ENCODE measurements around the gene BTN3A1. TPM values are rescaled to one million over a fixed set of nuclear protein-coding genes. Genes with fewer than 3 reads are reported as not detected.
A peak's percentile ranks its signal among the peaks of the same experiment; 100 is the strongest.

Gene BTN3A1
- total and polyA plus RNA-seq, 2 of the 13 experiments (the other 11 are each of a cell fraction or from before 2014, with no cell fraction given) = 13.3 to 14.0 TPM

DNA sequence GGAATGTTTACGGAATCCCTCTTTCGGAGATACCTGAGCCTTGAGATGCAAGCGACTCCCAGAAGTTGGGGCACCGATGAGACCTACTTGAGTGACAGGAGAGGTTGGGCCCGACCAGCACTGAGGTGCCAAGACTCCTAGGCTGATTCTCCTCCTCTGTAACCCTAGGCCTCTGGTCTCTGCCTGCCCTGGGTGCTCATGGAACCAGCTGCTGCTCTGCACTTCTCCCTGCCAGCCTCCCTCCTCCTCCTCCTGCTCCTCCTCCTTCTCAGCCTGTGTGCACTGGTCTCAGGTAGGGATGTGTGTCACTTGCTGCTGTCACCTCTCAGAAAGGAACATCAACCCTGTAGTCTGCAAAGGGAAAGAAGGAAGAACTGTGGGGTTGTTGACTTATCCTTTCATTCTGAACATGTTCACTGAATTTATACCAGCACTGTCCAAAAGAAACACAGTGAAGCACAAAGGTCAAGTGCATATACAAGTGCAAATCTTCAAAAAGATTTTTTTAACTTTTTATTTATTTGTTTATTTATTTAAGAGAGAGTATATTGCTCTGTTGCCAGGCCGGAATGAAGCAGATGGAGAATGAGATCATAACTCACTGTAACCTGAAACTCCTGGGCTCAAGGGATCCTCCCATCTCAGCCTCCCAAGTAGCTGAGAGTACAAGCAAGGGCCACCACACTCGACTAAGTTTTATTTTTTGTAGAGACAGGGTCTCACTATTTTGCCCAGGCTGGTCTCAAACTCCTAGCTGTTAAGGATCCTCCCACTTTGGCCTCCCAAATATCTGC lies 18.3 kb upstream of the BTN3A1 start (continued):
- TF ChIP-seq SMARCE1 (IDR thresholded peaks at IDR 0.05; ENCODE audit: borderline replicate concordance) (no peak), YY1 (IDR thresholded peaks at IDR 0.05; ENCODE audit: insufficient read depth, insufficient replicate concordance, low read depth, low read length) (no peak), SALL2 (CRISPR knock-in tag; IDR thresholded peaks at IDR 0.05) (no peak), ZNF780A (CRISPR knock-in tag; IDR thresholded peaks at IDR 0.05) (no peak), ZNF263 (CRISPR knock-in tag; IDR thresholded peaks at IDR 0.05) (peak; percentile 89), GATAD2A (CRISPR knock-in tag; IDR thresholded peaks at IDR 0.05) (peak; percentile 6; the same call in 1 of the 2 replicates), ZSCAN25 (CRISPR knock-in tag; IDR thresholded peaks at IDR 0.05) (no peak), POGZ (CRISPR knock-in tag; IDR thresholded peaks at IDR 0.05) (0 out of 2 replicates have a peak, but pooled peaks have one; percentile 25), HNRNPUL1 (IDR thresholded peaks at IDR 0.05; ENCODE audit: low read depth, low read length) (no peak), ZNF616 (CRISPR knock-in tag; IDR thresholded peaks at IDR 0.05; ENCODE audit: low read depth) (no peak), NFRKB (IDR thresholded peaks at IDR 0.05) (no peak)
- TF ChIP-seq, protein P1, sequence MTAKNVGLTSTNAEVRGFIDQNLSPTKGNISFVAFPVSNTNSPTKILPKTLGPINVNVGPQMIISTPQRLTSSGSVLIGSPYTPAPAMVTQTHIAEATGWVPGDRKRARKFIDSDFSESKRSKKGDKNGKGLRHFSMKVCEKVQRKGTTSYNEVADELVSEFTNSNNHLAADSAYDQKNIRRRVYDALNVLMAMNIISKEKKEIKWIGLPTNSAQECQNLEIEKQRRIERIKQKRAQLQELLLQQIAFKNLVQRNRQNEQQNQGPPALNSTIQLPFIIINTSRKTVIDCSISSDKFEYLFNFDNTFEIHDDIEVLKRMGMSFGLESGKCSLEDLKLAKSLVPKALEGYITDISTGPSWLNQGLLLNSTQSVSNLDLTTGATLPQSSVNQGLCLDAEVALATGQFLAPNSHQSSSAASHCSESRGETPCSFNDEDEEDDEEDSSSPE (CRISPR knock-in tag; IDR thresholded peaks at IDR 0.05) = no peak
- TF ChIP-seq, protein P2, sequence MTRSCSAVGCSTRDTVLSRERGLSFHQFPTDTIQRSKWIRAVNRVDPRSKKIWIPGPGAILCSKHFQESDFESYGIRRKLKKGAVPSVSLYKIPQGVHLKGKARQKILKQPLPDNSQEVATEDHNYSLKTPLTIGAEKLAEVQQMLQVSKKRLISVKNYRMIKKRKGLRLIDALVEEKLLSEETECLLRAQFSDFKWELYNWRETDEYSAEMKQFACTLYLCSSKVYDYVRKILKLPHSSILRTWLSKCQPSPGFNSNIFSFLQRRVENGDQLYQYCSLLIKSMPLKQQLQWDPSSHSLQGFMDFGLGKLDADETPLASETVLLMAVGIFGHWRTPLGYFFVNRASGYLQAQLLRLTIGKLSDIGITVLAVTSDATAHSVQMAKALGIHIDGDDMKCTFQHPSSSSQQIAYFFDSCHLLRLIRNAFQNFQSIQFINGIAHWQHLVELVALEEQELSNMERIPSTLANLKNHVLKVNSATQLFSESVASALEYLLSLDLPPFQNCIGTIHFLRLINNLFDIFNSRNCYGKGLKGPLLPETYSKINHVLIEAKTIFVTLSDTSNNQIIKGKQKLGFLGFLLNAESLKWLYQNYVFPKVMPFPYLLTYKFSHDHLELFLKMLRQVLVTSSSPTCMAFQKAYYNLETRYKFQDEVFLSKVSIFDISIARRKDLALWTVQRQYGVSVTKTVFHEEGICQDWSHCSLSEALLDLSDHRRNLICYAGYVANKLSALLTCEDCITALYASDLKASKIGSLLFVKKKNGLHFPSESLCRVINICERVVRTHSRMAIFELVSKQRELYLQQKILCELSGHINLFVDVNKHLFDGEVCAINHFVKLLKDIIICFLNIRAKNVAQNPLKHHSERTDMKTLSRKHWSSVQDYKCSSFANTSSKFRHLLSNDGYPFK (CRISPR knock-in tag; IDR thresholded peaks at IDR 0.05; ENCODE audit: borderline replicate concordance) = no peak
- TF ChIP-seq, protein P3, sequence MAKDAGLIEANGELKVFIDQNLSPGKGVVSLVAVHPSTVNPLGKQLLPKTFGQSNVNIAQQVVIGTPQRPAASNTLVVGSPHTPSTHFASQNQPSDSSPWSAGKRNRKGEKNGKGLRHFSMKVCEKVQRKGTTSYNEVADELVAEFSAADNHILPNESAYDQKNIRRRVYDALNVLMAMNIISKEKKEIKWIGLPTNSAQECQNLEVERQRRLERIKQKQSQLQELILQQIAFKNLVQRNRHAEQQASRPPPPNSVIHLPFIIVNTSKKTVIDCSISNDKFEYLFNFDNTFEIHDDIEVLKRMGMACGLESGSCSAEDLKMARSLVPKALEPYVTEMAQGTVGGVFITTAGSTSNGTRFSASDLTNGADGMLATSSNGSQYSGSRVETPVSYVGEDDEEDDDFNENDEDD (CRISPR knock-in tag; IDR thresholded peaks at IDR 0.05; ENCODE audit: borderline replicate concordance) = no peak
- TF ChIP-seq, protein P4, sequence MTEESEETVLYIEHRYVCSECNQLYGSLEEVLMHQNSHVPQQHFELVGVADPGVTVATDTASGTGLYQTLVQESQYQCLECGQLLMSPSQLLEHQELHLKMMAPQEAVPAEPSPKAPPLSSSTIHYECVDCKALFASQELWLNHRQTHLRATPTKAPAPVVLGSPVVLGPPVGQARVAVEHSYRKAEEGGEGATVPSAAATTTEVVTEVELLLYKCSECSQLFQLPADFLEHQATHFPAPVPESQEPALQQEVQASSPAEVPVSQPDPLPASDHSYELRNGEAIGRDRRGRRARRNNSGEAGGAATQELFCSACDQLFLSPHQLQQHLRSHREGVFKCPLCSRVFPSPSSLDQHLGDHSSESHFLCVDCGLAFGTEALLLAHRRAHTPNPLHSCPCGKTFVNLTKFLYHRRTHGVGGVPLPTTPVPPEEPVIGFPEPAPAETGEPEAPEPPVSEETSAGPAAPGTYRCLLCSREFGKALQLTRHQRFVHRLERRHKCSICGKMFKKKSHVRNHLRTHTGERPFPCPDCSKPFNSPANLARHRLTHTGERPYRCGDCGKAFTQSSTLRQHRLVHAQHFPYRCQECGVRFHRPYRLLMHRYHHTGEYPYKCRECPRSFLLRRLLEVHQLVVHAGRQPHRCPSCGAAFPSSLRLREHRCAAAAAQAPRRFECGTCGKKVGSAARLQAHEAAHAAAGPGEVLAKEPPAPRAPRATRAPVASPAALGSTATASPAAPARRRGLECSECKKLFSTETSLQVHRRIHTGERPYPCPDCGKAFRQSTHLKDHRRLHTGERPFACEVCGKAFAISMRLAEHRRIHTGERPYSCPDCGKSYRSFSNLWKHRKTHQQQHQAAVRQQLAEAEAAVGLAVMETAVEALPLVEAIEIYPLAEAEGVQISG (CRISPR knock-in tag; IDR thresholded peaks at IDR 0.05) = no peak
- TF ChIP-seq, protein P5, sequence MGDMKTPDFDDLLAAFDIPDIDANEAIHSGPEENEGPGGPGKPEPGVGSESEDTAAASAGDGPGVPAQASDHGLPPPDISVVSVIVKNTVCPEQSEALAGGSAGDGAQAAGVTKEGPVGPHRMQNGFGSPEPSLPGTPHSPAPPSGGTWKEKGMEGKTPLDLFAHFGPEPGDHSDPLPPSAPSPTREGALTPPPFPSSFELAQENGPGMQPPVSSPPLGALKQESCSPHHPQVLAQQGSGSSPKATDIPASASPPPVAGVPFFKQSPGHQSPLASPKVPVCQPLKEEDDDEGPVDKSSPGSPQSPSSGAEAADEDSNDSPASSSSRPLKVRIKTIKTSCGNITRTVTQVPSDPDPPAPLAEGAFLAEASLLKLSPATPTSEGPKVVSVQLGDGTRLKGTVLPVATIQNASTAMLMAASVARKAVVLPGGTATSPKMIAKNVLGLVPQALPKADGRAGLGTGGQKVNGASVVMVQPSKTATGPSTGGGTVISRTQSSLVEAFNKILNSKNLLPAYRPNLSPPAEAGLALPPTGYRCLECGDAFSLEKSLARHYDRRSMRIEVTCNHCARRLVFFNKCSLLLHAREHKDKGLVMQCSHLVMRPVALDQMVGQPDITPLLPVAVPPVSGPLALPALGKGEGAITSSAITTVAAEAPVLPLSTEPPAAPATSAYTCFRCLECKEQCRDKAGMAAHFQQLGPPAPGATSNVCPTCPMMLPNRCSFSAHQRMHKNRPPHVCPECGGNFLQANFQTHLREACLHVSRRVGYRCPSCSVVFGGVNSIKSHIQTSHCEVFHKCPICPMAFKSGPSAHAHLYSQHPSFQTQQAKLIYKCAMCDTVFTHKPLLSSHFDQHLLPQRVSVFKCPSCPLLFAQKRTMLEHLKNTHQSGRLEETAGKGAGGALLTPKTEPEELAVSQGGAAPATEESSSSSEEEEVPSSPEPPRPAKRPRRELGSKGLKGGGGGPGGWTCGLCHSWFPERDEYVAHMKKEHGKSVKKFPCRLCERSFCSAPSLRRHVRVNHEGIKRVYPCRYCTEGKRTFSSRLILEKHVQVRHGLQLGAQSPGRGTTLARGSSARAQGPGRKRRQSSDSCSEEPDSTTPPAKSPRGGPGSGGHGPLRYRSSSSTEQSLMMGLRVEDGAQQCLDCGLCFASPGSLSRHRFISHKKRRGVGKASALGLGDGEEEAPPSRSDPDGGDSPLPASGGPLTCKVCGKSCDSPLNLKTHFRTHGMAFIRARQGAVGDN (CRISPR knock-in tag; IDR thresholded peaks at IDR 0.05) = peak; percentile 41
